Measurements from ENCODE around the gene SON.
"Not testable (repeated sequence)": the region's sequence is repeated elsewhere in the genome, so short reads cannot be mapped to it uniquely, and the experiment has no call there.

Gene SON, protein sequence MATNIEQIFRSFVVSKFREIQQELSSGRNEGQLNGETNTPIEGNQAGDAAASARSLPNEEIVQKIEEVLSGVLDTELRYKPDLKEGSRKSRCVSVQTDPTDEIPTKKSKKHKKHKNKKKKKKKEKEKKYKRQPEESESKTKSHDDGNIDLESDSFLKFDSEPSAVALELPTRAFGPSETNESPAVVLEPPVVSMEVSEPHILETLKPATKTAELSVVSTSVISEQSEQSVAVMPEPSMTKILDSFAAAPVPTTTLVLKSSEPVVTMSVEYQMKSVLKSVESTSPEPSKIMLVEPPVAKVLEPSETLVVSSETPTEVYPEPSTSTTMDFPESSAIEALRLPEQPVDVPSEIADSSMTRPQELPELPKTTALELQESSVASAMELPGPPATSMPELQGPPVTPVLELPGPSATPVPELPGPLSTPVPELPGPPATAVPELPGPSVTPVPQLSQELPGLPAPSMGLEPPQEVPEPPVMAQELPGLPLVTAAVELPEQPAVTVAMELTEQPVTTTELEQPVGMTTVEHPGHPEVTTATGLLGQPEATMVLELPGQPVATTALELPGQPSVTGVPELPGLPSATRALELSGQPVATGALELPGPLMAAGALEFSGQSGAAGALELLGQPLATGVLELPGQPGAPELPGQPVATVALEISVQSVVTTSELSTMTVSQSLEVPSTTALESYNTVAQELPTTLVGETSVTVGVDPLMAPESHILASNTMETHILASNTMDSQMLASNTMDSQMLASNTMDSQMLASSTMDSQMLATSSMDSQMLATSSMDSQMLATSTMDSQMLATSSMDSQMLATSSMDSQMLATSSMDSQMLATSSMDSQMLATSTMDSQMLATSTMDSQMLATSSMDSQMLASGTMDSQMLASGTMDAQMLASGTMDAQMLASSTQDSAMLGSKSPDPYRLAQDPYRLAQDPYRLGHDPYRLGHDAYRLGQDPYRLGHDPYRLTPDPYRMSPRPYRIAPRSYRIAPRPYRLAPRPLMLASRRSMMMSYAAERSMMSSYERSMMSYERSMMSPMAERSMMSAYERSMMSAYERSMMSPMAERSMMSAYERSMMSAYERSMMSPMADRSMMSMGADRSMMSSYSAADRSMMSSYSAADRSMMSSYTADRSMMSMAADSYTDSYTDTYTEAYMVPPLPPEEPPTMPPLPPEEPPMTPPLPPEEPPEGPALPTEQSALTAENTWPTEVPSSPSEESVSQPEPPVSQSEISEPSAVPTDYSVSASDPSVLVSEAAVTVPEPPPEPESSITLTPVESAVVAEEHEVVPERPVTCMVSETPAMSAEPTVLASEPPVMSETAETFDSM (N-terminal part only)

GRCh38 chr21:33542640-33543504, at the start of gene SON:
TSS of gene SON (plus strand) at chr21:33543038. CDS start at chr21:33543093, 55 bp downstream.
- peaks cover 4 to 24% of the 10 kb centered on the region in 2 donors for H3K36me3 ChIP-seq (ENCODE audit: control insufficient read depth in 1 of 2, insufficient read depth in 2 of 2, low read length in 2 of 2)
- H3K4me1 ChIP-seq (ENCODE audit: control insufficient read depth in 1 of 2, insufficient read depth in 2 of 2, low read length in 2 of 2): peaks cover 7 to 28% of the 10 kb centered on the region in 2 donors
- H3K9me3 ChIP-seq (ENCODE audit: control insufficient read depth in 1 of 2, low read length in 2 of 2): no peaks in the 10 kb centered on the region
- peak within 1 kb of the TSS; percentile 80 to 97 for H3K4me3 ChIP-seq (ENCODE audit: low read depth in 1 of 2, low read length in 2 of 2)
- peak within 1 kb of the TSS; percentile 100 for H3K27ac ChIP-seq (ENCODE audit: low read length)
- no peaks in the 10 kb centered on the region for H3K27me3 ChIP-seq (ENCODE audit: low read depth, low read length)

DNA sequence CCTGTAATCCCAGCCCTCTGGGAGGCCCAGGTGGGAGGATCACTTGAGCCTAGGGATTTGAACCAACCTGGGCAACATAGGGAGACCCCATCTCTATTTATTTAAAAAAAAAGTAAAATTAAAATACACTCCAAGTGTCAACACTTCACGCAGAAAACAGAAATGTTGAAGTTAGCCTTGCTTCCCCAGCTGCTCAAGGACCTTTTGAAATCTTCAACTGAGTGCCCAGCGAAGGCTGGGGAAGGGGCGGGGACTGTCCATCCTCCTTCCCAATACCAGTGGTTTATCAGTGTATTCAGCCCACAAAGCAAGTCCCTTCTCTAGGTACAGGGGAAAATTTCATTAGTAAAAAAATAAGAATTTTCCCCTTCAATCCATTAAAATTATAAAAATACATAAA, 49.1 kb upstream of the SON start:
- Histone ChIP-seq H3K36me3 (ENCODE audit: control insufficient read depth in 1 of 2, insufficient read depth in 2 of 2, low read length in 2 of 2) (no peaks in the 10 kb centered on the region), H3K9me3 (ENCODE audit: control insufficient read depth in 1 of 2, low read length in 2 of 2) (no peaks in the 10 kb centered on the region), H3K27me3 (ENCODE audit: low read depth, low read length) (no peaks in the 10 kb centered on the region), H3K27ac (ENCODE audit: low read length) (no peak overlapping the region), H3K4me1 (ENCODE audit: control insufficient read depth in 1 of 2, insufficient read depth in 2 of 2, low read length in 2 of 2) (peaks cover 0 to 5% of the 10 kb centered on the region in 2 donors), H3K4me3 (ENCODE audit: low read depth in 1 of 2, low read length in 2 of 2) (no peak overlapping the region)

- no peaks in the 10 kb centered on the region for H3K27me3 ChIP-seq (ENCODE audit: low read depth, low read length)
- no peak overlapping the region for H3K4me3 ChIP-seq (ENCODE audit: low read depth in 1 of 2, low read length in 2 of 2)
- H3K36me3 ChIP-seq (ENCODE audit: control insufficient read depth in 1 of 2, insufficient read depth in 2 of 2, low read length in 2 of 2): no peaks in the 10 kb centered on the region
- peaks cover 0 to 3% of the 10 kb centered on the region in 2 donors for H3K4me1 ChIP-seq (ENCODE audit: control insufficient read depth in 1 of 2, insufficient read depth in 2 of 2, low read length in 2 of 2)
- H3K27ac ChIP-seq (ENCODE audit: low read length): no peak overlapping the region
- H3K9me3 ChIP-seq (ENCODE audit: control insufficient read depth in 1 of 2, low read length in 2 of 2): no peaks in the 10 kb centered on the region
Observed at GRCh38 chr21:33495743-33496142, 47.1 kb upstream of the SON start.

GRCh38 chr21:33496345-33496744, 46.5 kb upstream of the SON start:
- H3K9me3 ChIP-seq (ENCODE audit: control insufficient read depth in 1 of 2, low read length in 2 of 2): no peaks in the 10 kb centered on the region
- H3K36me3 ChIP-seq (ENCODE audit: control insufficient read depth in 1 of 2, insufficient read depth in 2 of 2, low read length in 2 of 2): no peaks in the 10 kb centered on the region
- no peak overlapping the region for H3K27ac ChIP-seq (ENCODE audit: low read length)
- no peak overlapping the region for H3K4me3 ChIP-seq (ENCODE audit: low read depth in 1 of 2, low read length in 2 of 2)
- H3K4me1 ChIP-seq (ENCODE audit: control insufficient read depth in 1 of 2, insufficient read depth in 2 of 2, low read length in 2 of 2): no peaks in the 10 kb centered on the region
- no peaks in the 10 kb centered on the region for H3K27me3 ChIP-seq (ENCODE audit: low read depth, low read length)

GRCh38 chr21:33505833-33506232, 37.0 kb upstream of the SON start:
- H3K4me1 ChIP-seq (ENCODE audit: control insufficient read depth in 1 of 2, insufficient read depth in 2 of 2, low read length in 2 of 2): no peaks in the 10 kb centered on the region
- H3K27me3 ChIP-seq (ENCODE audit: low read depth, low read length): no peaks in the 10 kb centered on the region
- no peak overlapping the region for H3K27ac ChIP-seq (ENCODE audit: low read length)
- H3K4me3 ChIP-seq (ENCODE audit: low read depth in 1 of 2, low read length in 2 of 2): no peak overlapping the region
- peaks cover 26 to 32% of the 10 kb centered on the region in 2 donors for H3K36me3 ChIP-seq (ENCODE audit: control insufficient read depth in 1 of 2, insufficient read depth in 2 of 2, low read length in 2 of 2)
- H3K9me3 ChIP-seq (ENCODE audit: control insufficient read depth in 1 of 2, low read length in 2 of 2): no peaks in the 10 kb centered on the region

DNA sequence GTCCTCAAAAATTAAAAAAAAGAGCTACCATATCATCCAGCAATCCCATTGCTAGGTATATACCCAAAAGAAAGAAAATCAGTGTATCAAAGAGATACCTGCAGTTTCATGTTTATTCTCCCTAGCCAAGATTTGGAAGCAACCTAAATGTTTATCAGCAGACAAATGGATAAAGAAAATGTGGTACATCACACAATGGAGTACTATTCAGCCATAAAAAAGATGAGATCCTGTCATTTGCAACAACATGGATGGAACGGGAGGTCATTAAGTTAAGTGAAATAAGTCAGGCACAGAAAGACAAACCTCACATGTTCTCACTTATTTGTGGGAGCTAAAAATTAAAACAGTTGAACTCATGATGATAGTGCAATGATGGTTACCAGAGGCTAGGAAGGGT, 35.8 kb upstream of the SON start:
- H3K9me3 ChIP-seq (ENCODE audit: control insufficient read depth in 1 of 2, low read length in 2 of 2); H3K4me1 ChIP-seq (ENCODE audit: control insufficient read depth in 1 of 2, insufficient read depth in 2 of 2, low read length in 2 of 2); H3K27me3 ChIP-seq (ENCODE audit: low read depth, low read length); H3K27ac ChIP-seq (ENCODE audit: low read length); H3K4me3 ChIP-seq (ENCODE audit: low read depth in 1 of 2, low read length in 2 of 2): not testable (repeated sequence)
- peaks cover 31 to 39% of the 10 kb centered on the region in 2 donors for H3K36me3 ChIP-seq (ENCODE audit: control insufficient read depth in 1 of 2, insufficient read depth in 2 of 2, low read length in 2 of 2)

DNA sequence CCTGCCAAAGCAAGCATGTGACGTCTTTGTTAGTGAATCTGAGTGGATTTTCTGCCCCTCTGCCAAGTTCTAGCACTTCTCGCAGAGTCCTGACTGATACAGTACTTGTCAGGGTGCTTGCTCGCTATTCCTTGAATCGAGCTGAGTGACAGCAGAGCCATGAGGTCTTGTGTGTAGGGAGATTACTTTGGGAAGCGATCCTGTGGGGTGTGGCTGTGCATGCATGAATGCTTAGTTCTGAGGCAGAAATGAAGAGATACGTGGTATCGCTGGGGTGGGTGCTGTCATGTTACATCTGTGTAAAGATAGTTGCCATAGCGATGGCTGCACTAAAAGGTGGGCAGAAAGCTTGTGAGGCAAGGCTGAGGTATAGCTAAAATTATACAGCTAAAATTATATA, 32.0 kb upstream of the SON start:
- H3K27ac ChIP-seq (ENCODE audit: low read length): no peak overlapping the region
- H3K9me3 ChIP-seq (ENCODE audit: control insufficient read depth in 1 of 2, low read length in 2 of 2): no peaks in the 10 kb centered on the region
- no peak overlapping the region for H3K4me3 ChIP-seq (ENCODE audit: low read depth in 1 of 2, low read length in 2 of 2)
- no peaks in the 10 kb centered on the region for H3K27me3 ChIP-seq (ENCODE audit: low read depth, low read length)
- no peaks in the 10 kb centered on the region for H3K4me1 ChIP-seq (ENCODE audit: control insufficient read depth in 1 of 2, insufficient read depth in 2 of 2, low read length in 2 of 2)
- peaks cover 18 to 44% of the 10 kb centered on the region in 2 donors for H3K36me3 ChIP-seq (ENCODE audit: control insufficient read depth in 1 of 2, insufficient read depth in 2 of 2, low read length in 2 of 2)

GRCh38 chr21:33511639-33512038, 31.2 kb upstream of the SON start:
- peaks cover 23 to 49% of the 10 kb centered on the region in 2 donors for H3K36me3 ChIP-seq (ENCODE audit: control insufficient read depth in 1 of 2, insufficient read depth in 2 of 2, low read length in 2 of 2)
- H3K4me3 ChIP-seq (ENCODE audit: low read depth in 1 of 2, low read length in 2 of 2): no peak overlapping the region
- H3K27ac ChIP-seq (ENCODE audit: low read length): no peak overlapping the region
- no peaks in the 10 kb centered on the region for H3K27me3 ChIP-seq (ENCODE audit: low read depth, low read length)
- no peaks in the 10 kb centered on the region for H3K9me3 ChIP-seq (ENCODE audit: control insufficient read depth in 1 of 2, low read length in 2 of 2)
- H3K4me1 ChIP-seq (ENCODE audit: control insufficient read depth in 1 of 2, insufficient read depth in 2 of 2, low read length in 2 of 2): no peaks in the 10 kb centered on the region

GRCh38 chr21:33512481-33512880, 30.4 kb upstream of the SON start:
- Histone ChIP-seq H3K27ac (ENCODE audit: low read length) (no peak overlapping the region), H3K4me3 (ENCODE audit: low read depth in 1 of 2, low read length in 2 of 2) (no peak overlapping the region), H3K36me3 (ENCODE audit: control insufficient read depth in 1 of 2, insufficient read depth in 2 of 2, low read length in 2 of 2) (peaks cover 32 to 57% of the 10 kb centered on the region in 2 donors), H3K27me3 (ENCODE audit: low read depth, low read length) (no peaks in the 10 kb centered on the region), H3K9me3 (ENCODE audit: control insufficient read depth in 1 of 2, low read length in 2 of 2) (no peaks in the 10 kb centered on the region), H3K4me1 (ENCODE audit: control insufficient read depth in 1 of 2, insufficient read depth in 2 of 2, low read length in 2 of 2) (no peaks in the 10 kb centered on the region)

GRCh38 chr21:33514229-33514628, 28.6 kb upstream of the SON start:
- H3K4me3 ChIP-seq (ENCODE audit: low read depth in 1 of 2, low read length in 2 of 2): no peak overlapping the region
- H3K27me3 ChIP-seq (ENCODE audit: low read depth, low read length): no peaks in the 10 kb centered on the region
- H3K4me1 ChIP-seq (ENCODE audit: control insufficient read depth in 1 of 2, insufficient read depth in 2 of 2, low read length in 2 of 2): no peaks in the 10 kb centered on the region
- peaks cover 40 to 60% of the 10 kb centered on the region in 2 donors for H3K36me3 ChIP-seq (ENCODE audit: control insufficient read depth in 1 of 2, insufficient read depth in 2 of 2, low read length in 2 of 2)
- H3K27ac ChIP-seq (ENCODE audit: low read length): no peak overlapping the region
- no peaks in the 10 kb centered on the region for H3K9me3 ChIP-seq (ENCODE audit: control insufficient read depth in 1 of 2, low read length in 2 of 2)
